GM19025 (cell line): ENCODE results near the gene RTEL1.
"Not testable (repeated sequence)": the region's sequence is repeated elsewhere in the genome, so short reads cannot be mapped to it uniquely, and the experiment has no call there.

Source experiments
- ATAC-seq: cut with Tn5 transposase; IDR thresholded peaks from one replicate; pipeline ENCODE4 v1.9.1; 2021; ENCODE audit warnings: mild to moderate bottlenecking, low read depth, moderate library complexity; ENCODE audit not compliant: unreplicated experiment

Gene RTEL1

DNA sequence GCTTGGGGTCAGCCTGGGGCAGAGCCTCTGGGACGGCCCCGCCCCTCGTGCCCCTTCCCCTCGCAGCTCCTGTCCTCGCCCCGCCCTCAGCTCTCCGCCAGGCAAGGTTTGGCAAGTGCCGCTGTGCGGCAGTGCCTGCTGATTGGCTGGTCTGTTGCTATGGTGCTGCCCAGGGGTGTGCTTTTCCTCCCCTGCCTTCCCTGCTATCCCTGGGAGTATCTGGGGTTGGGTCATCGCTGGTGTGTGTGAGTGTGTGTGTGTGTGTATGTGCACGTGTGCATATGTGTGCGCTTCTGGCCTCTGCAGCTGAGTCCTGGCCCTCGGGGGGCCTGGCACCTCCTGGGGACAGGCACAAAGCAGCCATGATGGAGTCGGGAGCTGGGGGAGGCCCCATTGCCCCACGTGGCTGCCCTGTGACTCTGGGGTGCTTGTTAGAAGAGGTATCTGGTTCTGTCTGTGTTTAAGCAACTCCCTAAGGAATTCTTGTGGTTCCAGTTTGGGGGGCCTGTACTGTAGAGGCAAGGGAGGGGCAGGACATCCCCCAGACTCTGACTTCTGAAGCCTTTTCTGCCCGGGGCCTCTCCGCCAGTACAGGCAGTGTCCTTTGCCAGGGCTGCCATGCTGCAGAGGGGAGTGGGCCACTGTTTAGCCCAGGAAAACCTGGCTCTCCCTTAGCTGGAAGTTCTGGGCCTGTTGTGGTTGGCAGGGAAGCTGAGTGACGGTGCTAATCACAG lies 6.9 kb downstream of the RTEL1 start:
- ATAC-seq = no peak

DNA sequence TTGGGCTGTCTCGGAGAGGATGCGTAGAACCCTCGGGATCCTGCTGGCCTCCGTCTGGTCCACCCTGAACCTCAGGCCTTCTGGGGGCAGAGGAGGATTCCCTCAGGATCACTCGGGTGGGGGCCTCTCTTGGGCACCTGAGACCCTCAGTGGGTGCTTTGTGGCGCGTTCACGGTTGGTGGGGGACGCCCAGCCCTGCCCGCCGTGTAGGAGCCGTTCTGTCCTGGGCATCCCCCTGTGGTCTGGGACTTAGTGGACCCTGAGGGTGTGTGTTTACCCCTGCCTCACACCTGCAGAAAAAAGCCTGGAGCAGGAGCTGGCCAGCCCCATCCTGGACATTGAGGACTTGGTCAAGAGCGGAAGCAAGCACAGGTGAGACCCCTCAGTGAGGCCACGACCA lies 7.6 kb downstream of the RTEL1 start:
- ATAC-seq = no peak

DNA sequence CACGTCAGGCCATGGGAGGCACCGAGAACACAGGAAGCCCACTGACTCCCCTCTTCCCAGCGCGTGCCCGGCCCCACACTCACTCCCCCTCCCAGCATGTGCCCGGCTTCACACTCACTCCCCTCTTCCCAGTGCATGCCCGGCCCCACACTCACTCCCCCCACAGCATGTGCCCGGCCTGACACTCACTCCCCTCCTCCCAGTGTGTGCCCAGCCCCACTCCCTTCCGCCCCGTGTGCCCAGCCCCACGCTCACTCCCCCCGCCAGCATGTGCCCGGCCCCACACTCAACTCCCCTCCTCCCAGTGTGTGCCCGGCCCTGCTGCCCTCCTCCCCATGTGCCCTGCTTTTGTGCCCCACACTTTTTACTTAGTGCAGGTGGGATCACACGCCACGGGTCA lies 9.7 kb downstream of the RTEL1 start:
- no peak for ATAC-seq

DNA sequence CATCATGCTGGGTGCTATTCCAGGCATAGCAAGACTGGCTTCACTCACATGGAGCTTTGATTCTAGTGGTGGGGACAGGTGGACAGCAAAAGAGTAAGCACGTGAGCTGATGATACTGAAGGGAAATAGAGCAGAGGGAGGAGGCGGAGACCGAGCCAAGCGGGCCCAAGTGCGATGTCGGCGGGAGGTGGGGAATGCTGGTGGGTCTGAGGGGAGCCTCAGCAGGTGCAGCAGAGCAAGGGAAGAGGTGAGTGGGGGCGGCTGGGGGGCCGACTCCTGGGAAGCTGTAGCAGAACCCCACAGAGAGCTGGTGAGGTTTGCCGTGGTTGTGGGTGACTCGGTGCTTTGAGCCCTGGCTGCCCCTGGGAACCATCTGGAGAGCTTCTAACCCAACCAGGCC lies 10.2 kb downstream of the RTEL1 start:
- no peak for ATAC-seq

DNA sequence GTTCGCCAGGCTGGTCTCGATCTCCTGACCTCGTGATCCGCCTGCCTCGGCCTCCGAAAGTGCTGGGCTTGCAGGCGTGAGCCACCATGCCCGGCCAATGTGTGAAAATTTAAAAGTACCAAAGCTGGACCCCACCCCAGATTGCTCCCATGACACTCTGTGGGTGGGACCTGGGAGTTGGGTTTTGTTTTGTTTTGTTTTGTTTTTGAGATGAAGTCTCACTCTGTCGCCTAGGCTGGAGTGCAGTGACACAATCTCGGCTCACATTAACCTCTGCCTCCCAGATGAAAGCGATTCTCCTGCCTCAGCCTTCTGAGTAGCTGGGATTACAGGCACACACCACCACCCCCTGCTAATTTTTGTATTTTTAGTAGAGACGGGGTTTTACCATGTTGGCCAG lies 13.6 kb downstream of the RTEL1 start:
- ATAC-seq = not testable (repeated sequence)

DNA sequence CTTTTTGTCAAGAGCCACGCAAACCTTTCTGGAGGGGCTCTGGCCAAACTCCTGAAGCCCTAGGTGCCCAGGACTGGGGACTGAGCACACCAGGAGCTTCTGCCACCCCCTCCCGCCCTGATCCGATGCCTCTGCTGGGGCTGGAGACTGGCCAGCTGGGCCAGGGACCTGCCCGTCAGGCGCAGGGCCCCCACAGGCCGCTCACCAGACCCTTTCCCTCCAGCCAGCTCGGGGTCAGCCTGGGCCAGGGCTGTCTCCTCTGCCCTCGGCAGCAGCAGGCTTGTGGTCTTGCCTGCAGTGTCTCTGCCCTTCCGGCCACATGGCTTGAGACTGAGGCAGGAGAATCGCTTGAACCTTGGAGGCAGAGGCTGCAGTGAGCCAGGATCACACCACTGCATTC lies 14.6 kb downstream of the RTEL1 start:
- no peak for ATAC-seq

- no peak for ATAC-seq
Observed at GRCh38 chr20:63673951-63674350, 15.8 kb downstream of the RTEL1 start.

DNA sequence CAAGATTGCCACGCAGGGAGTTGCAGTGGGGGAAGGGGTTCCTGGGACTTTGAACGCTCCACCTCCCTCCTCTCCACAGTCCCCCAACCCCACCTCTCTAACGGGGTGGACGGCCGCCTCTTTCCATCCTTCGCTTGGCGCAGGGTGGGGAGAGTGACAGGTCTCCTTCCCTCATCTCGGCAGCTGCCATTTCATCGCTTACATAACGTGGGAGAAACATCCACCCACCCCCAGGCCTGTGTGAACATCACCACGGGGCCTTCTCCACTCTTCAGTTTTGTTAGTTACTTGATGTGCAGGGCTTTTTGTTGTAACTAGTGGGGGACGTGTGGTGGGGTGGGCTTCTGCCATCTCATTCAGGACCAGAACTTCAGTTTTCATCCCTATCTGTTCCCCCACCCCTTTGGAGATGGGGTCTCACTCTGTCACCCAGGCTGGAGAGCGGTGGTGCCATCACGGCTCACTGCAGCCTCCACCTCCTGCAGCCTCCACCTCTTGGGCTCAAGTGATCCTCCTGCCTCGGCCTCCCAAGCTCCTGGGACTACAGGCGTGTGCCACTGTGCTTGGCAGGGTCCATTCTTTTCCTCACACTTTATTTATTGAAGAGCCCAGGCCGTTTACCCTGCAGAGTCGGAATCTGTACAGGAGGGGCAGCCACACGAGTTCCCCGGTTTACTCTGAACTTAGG lies 17.7 kb downstream of the RTEL1 start:
- ATAC-seq = no peak

DNA sequence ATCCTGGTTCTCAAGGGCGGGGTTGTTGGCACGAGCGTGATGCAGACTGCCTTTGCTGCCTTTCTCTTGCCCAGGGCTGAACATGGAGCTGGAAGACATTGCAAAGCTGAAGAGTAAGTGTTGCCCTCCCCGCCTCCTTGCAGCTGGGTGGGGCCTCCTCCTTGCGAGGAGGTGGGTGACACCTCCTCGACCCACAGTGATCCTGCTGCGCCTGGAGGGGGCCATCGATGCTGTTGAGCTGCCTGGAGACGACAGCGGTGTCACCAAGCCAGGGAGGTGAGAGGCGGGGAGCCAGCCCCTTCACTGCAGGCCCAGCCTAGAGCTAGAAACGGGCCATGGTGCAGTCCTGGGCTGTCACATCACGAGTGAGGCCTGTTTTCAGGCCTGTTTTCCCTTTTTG lies 20.0 kb downstream of the RTEL1 start:
- no peak for ATAC-seq

- no peak for ATAC-seq
Observed at GRCh38 chr20:63678667-63679465, 20.8 kb downstream of the RTEL1 start.

- ATAC-seq = no peak
Observed at GRCh38 chr20:63679799-63680305, 21.7 kb downstream of the RTEL1 start.

GRCh38 chr20:63680427-63680826 lies 22.3 kb downstream of the RTEL1 start:
- ATAC-seq = no peak

GRCh38 chr20:63680857-63681608 lies 22.9 kb downstream of the RTEL1 start:
- ATAC-seq = no peak

DNA sequence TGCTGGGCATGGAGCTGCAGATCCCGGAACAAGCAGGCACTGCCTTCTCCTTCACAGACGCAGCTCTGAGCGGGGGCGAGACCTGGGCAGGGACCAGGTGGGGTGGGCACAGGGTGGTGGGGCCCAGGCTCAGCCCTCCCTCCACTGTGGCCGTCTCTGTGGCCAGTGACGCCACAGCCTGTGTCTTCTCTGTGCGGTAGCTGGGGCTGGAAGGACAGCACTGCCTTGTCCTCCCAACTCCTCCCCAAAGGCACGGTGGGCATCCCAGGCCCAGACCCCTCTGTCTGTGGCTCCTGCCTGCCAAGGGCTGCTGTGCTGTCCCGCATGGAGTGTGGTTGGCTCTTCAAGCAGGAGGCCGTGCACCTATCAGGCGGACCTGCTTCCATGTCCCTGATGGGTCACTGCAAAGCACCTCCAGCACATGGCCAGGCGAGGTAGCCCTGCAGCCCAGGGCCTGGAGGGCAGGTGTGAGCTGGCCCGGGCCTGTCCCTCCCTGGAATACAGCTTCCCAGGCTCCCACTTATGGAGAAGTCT lies 23.6 kb downstream of the RTEL1 start:
- no peak for ATAC-seq

DNA sequence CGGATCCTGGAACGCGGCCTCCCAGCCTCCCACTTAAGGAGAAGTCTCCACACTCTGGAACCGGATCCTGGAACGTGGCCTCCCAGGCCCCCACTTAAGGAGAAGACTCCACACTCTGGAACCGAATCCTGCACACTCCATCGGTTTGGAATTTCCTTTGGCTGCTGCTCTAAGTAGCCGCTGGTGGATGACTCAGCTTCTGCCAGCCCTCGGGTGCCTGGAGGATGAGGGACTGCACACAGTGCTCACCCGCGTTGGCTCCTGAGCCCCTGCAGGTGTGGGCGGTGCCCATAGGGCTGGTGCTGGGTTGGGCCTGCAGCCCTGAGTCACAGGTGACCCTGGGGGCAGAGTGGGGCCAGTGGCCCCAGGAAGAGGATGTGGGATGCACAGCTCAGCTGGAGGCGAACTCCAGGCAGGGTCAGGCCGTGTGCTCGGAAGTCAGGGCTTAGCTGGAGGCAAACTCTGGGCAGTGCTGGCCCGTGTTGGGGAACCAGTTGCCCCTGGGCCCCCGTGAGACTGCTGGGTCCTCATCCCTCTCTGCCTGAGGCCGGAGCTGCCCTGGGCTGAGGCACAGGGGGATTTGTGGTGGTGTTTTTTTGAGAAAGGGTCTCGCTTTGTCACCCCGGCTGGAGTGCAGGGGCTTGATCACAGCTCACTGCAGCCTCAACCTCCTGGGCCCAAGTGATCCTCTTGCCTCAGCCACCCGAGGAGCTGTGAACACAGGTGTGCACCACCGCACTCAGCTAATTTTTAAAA lies 24.4 kb downstream of the RTEL1 start:
- no peak for ATAC-seq

GRCh38 chr20:63685269-63686026 lies 27.3 kb downstream of the RTEL1 start:
- ATAC-seq = no peak

GRCh38 chr20:63686094-63686491 lies 28.0 kb downstream of the RTEL1 start:
- ATAC-seq = no peak

- no peak for ATAC-seq
Observed at GRCh38 chr20:63686492-63687321, 28.6 kb downstream of the RTEL1 start.
